IPS-NIHi7 (cell line): ENCODE data around the gene COL5A3.
"Not testable (repeated sequence)": the region's sequence is repeated elsewhere in the genome, so short reads cannot be mapped to it uniquely, and the experiment has no call there.

Source experiments
- DNase-seq: peaks from one replicate; pipeline ENCODE4 v3.0.0; 2012; ENCODE audit warnings: mixed read lengths; ENCODE audit errors: extremely low spot score

Gene COL5A3

GRCh38 chr19:9971166-9971897 lies 39.0 kb downstream of the COL5A3 start:
- DNase-seq = no peak

- peak; percentile 12 for DNase-seq
Measured at GRCh38 chr19:9970481-9970880, 39.8 kb downstream of the COL5A3 start.

- DNase-seq = peak; percentile 7
Measured at GRCh38 chr19:9969688-9969975, 40.7 kb downstream of the COL5A3 start.

- no peak for DNase-seq
Measured at GRCh38 chr19:9968820-9969687, 41.2 kb downstream of the COL5A3 start.

GRCh38 chr19:9967326-9967725 lies 43.0 kb downstream of the COL5A3 start:
- DNase-seq = no peak

- DNase-seq = peak; percentile 84
Measured at GRCh38 chr19:9966448-9966847, 43.9 kb downstream of the COL5A3 start.

- no peak for DNase-seq
Measured at GRCh38 chr19:9966024-9966423, 44.3 kb downstream of the COL5A3 start.

GRCh38 chr19:9962623-9963290 lies 47.5 kb downstream of the COL5A3 start:
- DNase-seq = peak; percentile 25

- no peak for DNase-seq
Measured at GRCh38 chr19:9961103-9961502, 49.2 kb downstream of the COL5A3 start.

GRCh38 chr19:9958379-9958821 lies 51.9 kb downstream of the COL5A3 start:
- DNase-seq = no peak

GRCh38 chr19:9956956-9957355 lies 53.3 kb downstream of the COL5A3 start:
- DNase-seq = no peak

- no peak for DNase-seq
Measured at GRCh38 chr19:9953802-9954542, 56.3 kb downstream of the COL5A3 start.

- DNase-seq = no peak
Measured at GRCh38 chr19:9952276-9952675, 58.0 kb downstream of the COL5A3 start.

GRCh38 chr19:9947441-9947840 lies 62.9 kb downstream of the COL5A3 start:
- DNase-seq = no peak

- not testable (repeated sequence) for DNase-seq
Measured at GRCh38 chr19:9946528-9947125, 63.7 kb downstream of the COL5A3 start.

GRCh38 chr19:9945319-9945966 lies 64.9 kb downstream of the COL5A3 start:
- DNase-seq = peak; percentile 53

- no peak for DNase-seq
Measured at GRCh38 chr19:9943744-9944143, 66.6 kb downstream of the COL5A3 start.

- DNase-seq = no peak
Measured at GRCh38 chr19:9941671-9942070, 68.6 kb downstream of the COL5A3 start.

GRCh38 chr19:9941231-9941630 lies 69.1 kb downstream of the COL5A3 start:
- no peak for DNase-seq

GRCh38 chr19:9940778-9941177 lies 69.5 kb downstream of the COL5A3 start:
- DNase-seq = no peak
